ENCODE data around the gene GRIN3A. TPM values are rescaled to one million over a fixed set of nuclear protein-coding genes. Genes with fewer than 3 reads are reported as not detected.

The GRIN3A gene
- total and polyA plus RNA-seq, 9 of the 15 experiments (the other 6 are each of a cell fraction or from before 2014, with no cell fraction given): 0.01 to 0.03 TPM; not detected in 7

- TF ChIP-seq, protein P1, sequence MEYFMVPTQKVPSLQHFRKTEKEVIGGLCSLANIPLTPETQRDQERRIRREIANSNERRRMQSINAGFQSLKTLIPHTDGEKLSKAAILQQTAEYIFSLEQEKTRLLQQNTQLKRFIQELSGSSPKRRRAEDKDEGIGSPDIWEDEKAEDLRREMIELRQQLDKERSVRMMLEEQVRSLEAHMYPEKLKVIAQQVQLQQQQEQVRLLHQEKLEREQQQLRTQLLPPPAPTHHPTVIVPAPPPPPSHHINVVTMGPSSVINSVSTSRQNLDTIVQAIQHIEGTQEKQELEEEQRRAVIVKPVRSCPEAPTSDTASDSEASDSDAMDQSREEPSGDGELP (CRISPR knock-in tag; IDR thresholded peaks at IDR 0.05; ENCODE audit: borderline replicate concordance): no peak
- TF ChIP-seq NR2C1 (IDR thresholded peaks at IDR 0.05) (no peak), NR2C1 (tag; IDR thresholded peaks at IDR 0.05) (no peak), ZNF140 (CRISPR knock-in tag; IDR thresholded peaks at IDR 0.05) (no peak), ZNF449 (CRISPR knock-in tag; IDR thresholded peaks at IDR 0.05) (no peak)
Observed at GRCh38 chr9:101671567-101671966, 66.9 kb downstream of the GRIN3A start (continued).

GRCh38 chr9:101668421-101668820 lies 70.0 kb downstream of the GRIN3A start:
- Histone ChIP-seq H2AFZ (ENCODE audit: low read depth, low read length) (no peak overlapping the region), H3K27me3 (ENCODE audit: control insufficient read depth in 2 of 2, insufficient read depth in 2 of 2, low read length in 2 of 2) (no peaks in the 10 kb centered on the region), H3K27ac (ENCODE audit: extremely low read depth, low read depth, low read length) (no peak overlapping the region), H3K79me2 (ENCODE audit: control insufficient read depth, insufficient read depth, low read length) (no peaks in the 10 kb centered on the region), H4K20me1 (replicated peaks; ENCODE audit: control insufficient read depth, insufficient read depth, low read length) (no peaks in the 10 kb centered on the region), H3K36me3 (ENCODE audit: control insufficient read depth, insufficient read depth, low read length) (no peaks in the 10 kb centered on the region), H3K9ac (ENCODE audit: insufficient read depth in 1 of 2, low read depth in 2 of 2, low read length in 2 of 2) (no peak overlapping the region), H3K4me3 (no peak overlapping the region), H3K9me3 (replicated peaks; ENCODE audit: control insufficient read depth, insufficient read depth, low read depth, low read length) (no peaks in the 10 kb centered on the region), H3K4me2 (ENCODE audit: insufficient read depth, low read length) (no peak overlapping the region), H3K9me1 (ENCODE audit: control insufficient read depth, insufficient read depth, low read length) (no peaks in the 10 kb centered on the region), H3K4me1 (replicated peaks in 1 of 2; ENCODE audit: control insufficient read depth in 2 of 2, insufficient read depth in 2 of 2, low read length in 2 of 2) (no peaks in the 10 kb centered on the region; a peak in 1 of 5 replicates)
- intact Hi-C loops (cut with micrococcal nuclease): no loop called here
- no TSS peak for BruUV-seq (replicated peaks)
- FAIRE-seq (no peak), DNase-seq (ENCODE audit: extremely low read depth in 1 of 4, low spot score in 3 of 4) (no peak), ATAC-seq (no peak)
- in situ Hi-C loops (cut with MboI): no loop called here
- TF ChIP-seq NBN (IDR thresholded peaks at IDR 0.05; ENCODE audit: low read depth): no peak
- TF ChIP-seq ZBTB5 (IDR thresholded peaks at IDR 0.05): no peak
- TF ChIP-seq EP400 (IDR thresholded peaks at IDR 0.05): no peak
- TF ChIP-seq CREM (IDR thresholded peaks at IDR 0.05; ENCODE audit: low read depth): no peak
- TF ChIP-seq MBD2 (IDR thresholded peaks at IDR 0.05; ENCODE audit: borderline replicate concordance, low read depth): no peak
- no peak for TF ChIP-seq NEUROD1 (IDR thresholded peaks at IDR 0.05; ENCODE audit: borderline replicate concordance, low read depth, low read length, partially characterized antibody)
- POLR2A ChIA-PET: no interaction called here
- CTCF ChIA-PET (ENCODE audit: low intra/inter-chr PET ratio): no interaction called here
